OCI-LY1 (cell line): ENCODE results near the gene KLHDC9.

Source experiments
- H2AFZ ChIP-seq: fragments of 200-600 bp; sonication (generic), shearing (Covaris generic); 2 replicates; pipeline ENCODE4 v1.6.0; 2014; ENCODE audit warnings: antibody characterized with exemption, mild to moderate bottlenecking, low read length
- H3F3A ChIP-seq: fragments of 200-600 bp; sonication (generic), shearing (Covaris generic); 2 replicates; pipeline ENCODE4 v1.6.0; 2014; ENCODE audit warnings: mild to moderate bottlenecking, antibody characterized with exemption, low read length, moderate library complexity; ENCODE audit not compliant: insufficient read depth
- H3K27ac ChIP-seq: fragments of 200-600 bp; sonication (generic); 2 replicates; pipeline ENCODE4 v1.5.1; 2014; ENCODE audit warnings: low read length, mixed run types, mild to moderate bottlenecking, low read depth; ENCODE audit not compliant: poor library complexity, severe bottlenecking
- H3K27me3 ChIP-seq: fragments of 200-600 bp; sonication (generic); 2 replicates; pipeline ENCODE4 v1.6.0; 2014; ENCODE audit warnings: antibody characterized with exemption, mild to moderate bottlenecking, low read length, moderate library complexity; ENCODE audit not compliant: insufficient read depth
- H3K36me3 ChIP-seq: fragments of 200-600 bp; sonication (generic); 2 replicates; pipeline ENCODE4 v1.6.1; 2014; ENCODE audit warnings: mild to moderate bottlenecking, antibody characterized with exemption, low read length, moderate library complexity, mixed read lengths; ENCODE audit not compliant: insufficient read depth
- H3K4me1 ChIP-seq: fragments of 200-600 bp; sonication (generic); 2 replicates; pipeline ENCODE4 v1.5.1; 2014; ENCODE audit warnings: mild to moderate bottlenecking, low read length, moderate library complexity; ENCODE audit not compliant: insufficient read depth, severe bottlenecking
- H3K4me2 ChIP-seq: fragments of 200-600 bp; sonication (generic), shearing (Covaris generic); 2 replicates; pipeline ENCODE4 v1.6.1; 2014; ENCODE audit warnings: low read length
- H3K4me3 ChIP-seq: fragments of 200-600 bp; sonication (generic); 2 replicates; pipeline ENCODE4 v1.5.1; 2014; ENCODE audit warnings: low read length, low read depth, mild to moderate bottlenecking, mixed read lengths; ENCODE audit not compliant: poor library complexity, severe bottlenecking
- H3K79me2 ChIP-seq: fragments of 200-600 bp; shearing (Covaris generic); 2 replicates; pipeline ENCODE4 v1.6.1; 2016; ENCODE audit warnings: mixed run types, low read length, mixed read lengths; ENCODE audit not compliant: insufficient read depth
- H3K9ac ChIP-seq: fragments of 200-600 bp; sonication (generic), shearing (Covaris generic); 2 replicates; pipeline ENCODE4 v1.6.1; 2014; ENCODE audit warnings: mild to moderate bottlenecking, low read length, mixed read lengths
- H3K9me2 ChIP-seq: fragments of 200-600 bp; sonication (generic), shearing (Covaris generic); 2 replicates; pipeline ENCODE4 v1.6.1; 2014; ENCODE audit warnings: low read depth, mild to moderate bottlenecking, low read length, mixed read lengths
- H3K9me3 ChIP-seq: fragments of 200-600 bp; shearing (Covaris generic); 2 replicates; pipeline ENCODE4 v1.6.1; 2014; ENCODE audit warnings: low read length, mixed read lengths
- H4K20me1 ChIP-seq: fragments of 200-600 bp; sonication (generic), shearing (Covaris generic); 2 replicates; pipeline ENCODE4 v1.6.0; 2016; ENCODE audit warnings: mild to moderate bottlenecking, low read length; ENCODE audit not compliant: insufficient read depth
- CTCF ChIP-seq: fragments of 200-600 bp; sonication (generic), shearing (Covaris generic); IDR thresholded peaks from 2 replicates; pipeline ENCODE4 v1.5.1; 2017; ENCODE audit warnings: mild to moderate bottlenecking, antibody characterized with exemption, low read length, moderate library complexity, mixed read lengths
- EZH2 ChIP-seq: fragments of 200-600 bp; sonication (generic), shearing (Covaris generic); IDR thresholded peaks from 2 replicates; pipeline ENCODE4 v1.8.0; 2017; ENCODE audit warnings: borderline replicate concordance, mixed run types, mild to moderate bottlenecking, antibody characterized with exemption, low read length, moderate library complexity, mixed read lengths

Gene KLHDC9

GRCh38 chr1:161132410-161133219 is 34.5 kb downstream of the KLHDC9 start, which contains the start of gene DEDD:
DEDD (minus strand) TSS chr1:161132667; CDS start chr1:161124462, 8,205 bp downstream.
- peak within 1 kb of the TSS; percentile 95 for H3K9ac ChIP-seq
- H2AFZ ChIP-seq, result no peak within 1 kb of the TSS
- H3K79me2 ChIP-seq, result peaks cover 13% of the 10 kb centered on the region; the same call in 1 of the 2 replicates
- peak within 1 kb of the TSS; percentile 96 for H3K4me3 ChIP-seq
- H4K20me1 ChIP-seq, result no peaks in the 10 kb centered on the region
- no peaks in the 10 kb centered on the region for H3K9me2 ChIP-seq
- peaks cover 25% of the 10 kb centered on the region for H3K36me3 ChIP-seq
- H3K27ac ChIP-seq, result peak within 1 kb of the TSS; percentile 69
- H3K4me2 ChIP-seq, result peak within 1 kb of the TSS; percentile 99
- no peaks in the 10 kb centered on the region for H3K9me3 ChIP-seq
- no peaks in the 10 kb centered on the region for H3K27me3 ChIP-seq
- no peak for TF ChIP-seq EZH2
- TF ChIP-seq CTCF, result peak; percentile 6; the same call in 1 of the 2 replicates
- H3F3A ChIP-seq, result 0 out of 2 replicates have a peak, but pooled peaks cover 4% of the 10 kb centered on the region
- H3K4me1 ChIP-seq, result peaks cover 28% of the 10 kb centered on the region

- peaks cover 13% of the 10 kb centered on the region; the same call in 1 of the 2 replicates for H3K79me2 ChIP-seq
- no peak overlapping the region for H2AFZ ChIP-seq
- TF ChIP-seq CTCF (no peak), EZH2 (no peak)
These were observed 35.1 kb downstream of the KLHDC9 start for GRCh38 chr1:161133220-161133740.

GRCh38 chr1:161137881-161138280 is 39.7 kb downstream of the KLHDC9 start:
- Histone ChIP-seq H3K9me2 (no peaks in the 10 kb centered on the region), H3K36me3 (no peaks in the 10 kb centered on the region; the same call in 1 of the 2 replicates), H3F3A (no peaks in the 10 kb centered on the region), H3K9ac (no peak overlapping the region), H3K27ac (no peak overlapping the region), H3K79me2 (peaks cover 10% of the 10 kb centered on the region; the same call in 1 of the 2 replicates), H3K9me3 (no peaks in the 10 kb centered on the region), H3K4me2 (no peak overlapping the region), H3K4me3 (no peak overlapping the region), H3K27me3 (no peaks in the 10 kb centered on the region), H3K4me1 (peaks cover 9% of the 10 kb centered on the region), H4K20me1 (no peaks in the 10 kb centered on the region), H2AFZ (no peak overlapping the region)
- no peak for TF ChIP-seq EZH2
- TF ChIP-seq CTCF, result no peak

More at GRCh38 chr1:161133220-161133740, 35.1 kb downstream of the KLHDC9 start:
- Histone ChIP-seq H3K9me2 (no peaks in the 10 kb centered on the region), H4K20me1 (no peaks in the 10 kb centered on the region), H3K9ac (peak overlapping the region; percentile 95), H3K4me1 (peaks cover 28% of the 10 kb centered on the region), H3K27ac (peak overlapping the region; percentile 69), H3K27me3 (no peaks in the 10 kb centered on the region), H3K36me3 (peaks cover 18% of the 10 kb centered on the region), H3K4me2 (peak overlapping the region; percentile 99), H3K9me3 (no peaks in the 10 kb centered on the region), H3F3A (0 out of 2 replicates have a peak, but pooled peaks cover 4% of the 10 kb centered on the region), H3K4me3 (peak overlapping the region; percentile 96)
